ENCODE data around the gene SH3GL2. TPM values are rescaled to one million over a fixed set of nuclear protein-coding genes. Genes with fewer than 3 reads are reported as not detected.
"Not testable (repeated sequence)": the region's sequence is repeated elsewhere in the genome, so short reads cannot be mapped to it uniquely, and the experiment has no call there.

The SH3GL2 gene
- total RNA-seq, 2 experiments from 2014 or later = not detected

GRCh38 chr9:17739736-17740135, 160.9 kb downstream of the SH3GL2 start:
- Mint-ChIP-seq H3K4me3 (no peak overlapping the region), H3K27me3 (ENCODE audit: low read depth) (no peaks in the 10 kb centered on the region), H3K27ac (no peak overlapping the region), H3K4me1 (ENCODE audit: low read depth) (no peaks in the 10 kb centered on the region), H3K36me3 (ENCODE audit: low read depth) (no peaks in the 10 kb centered on the region), H3K9me3 (peaks cover 4% of the 10 kb centered on the region)
- CTCF ChIA-PET = no interaction called here
- DNase-seq = no peak
- intact Hi-C loops (cut with micrococcal nuclease) = no loop called here

GRCh38 chr9:17742067-17742466, 163.2 kb downstream of the SH3GL2 start:
- no peaks in the 10 kb centered on the region for H3K9me3 Mint-ChIP-seq
- no peak overlapping the region for H3K27ac Mint-ChIP-seq
- H3K4me3 Mint-ChIP-seq = no peak overlapping the region
- no peaks in the 10 kb centered on the region for H3K36me3 Mint-ChIP-seq (ENCODE audit: low read depth)
- DNase-seq = no peak
- H3K4me1 Mint-ChIP-seq (ENCODE audit: low read depth) = no peaks in the 10 kb centered on the region
- no peaks in the 10 kb centered on the region for H3K27me3 Mint-ChIP-seq (ENCODE audit: low read depth)
- CTCF ChIA-PET = no interaction called here
- intact Hi-C loops (cut with micrococcal nuclease) = no loop called here

- no peaks in the 10 kb centered on the region for H3K36me3 Mint-ChIP-seq (ENCODE audit: low read depth)
- no peak for DNase-seq
- CTCF ChIA-PET = interaction anchor here (0.7 kb wide), 1 partner anchor 309 kb away, joined by 3 read pairs; no protein-coding TSS in a partner anchor
- H3K9me3 Mint-ChIP-seq = peaks cover 2% of the 10 kb centered on the region
- intact Hi-C loops (cut with micrococcal nuclease) = no loop called here
- H3K27me3 Mint-ChIP-seq (ENCODE audit: low read depth) = no peaks in the 10 kb centered on the region
- no peaks in the 10 kb centered on the region for H3K4me1 Mint-ChIP-seq (ENCODE audit: low read depth)
- H3K27ac Mint-ChIP-seq = no peak overlapping the region
- H3K4me3 Mint-ChIP-seq = no peak overlapping the region
Observed at GRCh38 chr9:17744786-17745185, 165.9 kb downstream of the SH3GL2 start.

GRCh38 chr9:17750269-17750668, 171.4 kb downstream of the SH3GL2 start:
- Mint-ChIP-seq H3K4me1 (ENCODE audit: low read depth) (no peaks in the 10 kb centered on the region), H3K27ac (no peak overlapping the region), H3K27me3 (ENCODE audit: low read depth) (no peaks in the 10 kb centered on the region), H3K9me3 (peaks cover 13% of the 10 kb centered on the region), H3K36me3 (ENCODE audit: low read depth) (no peaks in the 10 kb centered on the region), H3K4me3 (no peak overlapping the region)
- DNase-seq = no peak
- CTCF ChIA-PET = interaction anchor here (0.6 kb wide), 1 partner anchor 272 kb away, joined by 3 read pairs; no protein-coding TSS in a partner anchor
- intact Hi-C loops (cut with micrococcal nuclease) = no loop called here

- intact Hi-C loops (cut with micrococcal nuclease) = no loop called here
- H3K27me3 Mint-ChIP-seq (ENCODE audit: low read depth) = no peaks in the 10 kb centered on the region
- H3K4me1 Mint-ChIP-seq (ENCODE audit: low read depth) = no peaks in the 10 kb centered on the region
- H3K9me3 Mint-ChIP-seq = peaks cover 13% of the 10 kb centered on the region
- H3K4me3 Mint-ChIP-seq = no peak overlapping the region
- H3K27ac Mint-ChIP-seq = no peak overlapping the region
- no peak for DNase-seq
- H3K36me3 Mint-ChIP-seq (ENCODE audit: low read depth) = no peaks in the 10 kb centered on the region
- CTCF ChIA-PET = no interaction called here
Observed at GRCh38 chr9:17751486-17751885, 172.6 kb downstream of the SH3GL2 start.

- no peak for DNase-seq
- Mint-ChIP-seq H3K36me3 (ENCODE audit: low read depth) (no peaks in the 10 kb centered on the region), H3K9me3 (peaks cover 13% of the 10 kb centered on the region), H3K27ac (no peak overlapping the region), H3K4me3 (no peak overlapping the region), H3K4me1 (ENCODE audit: low read depth) (no peaks in the 10 kb centered on the region), H3K27me3 (ENCODE audit: low read depth) (no peaks in the 10 kb centered on the region)
- intact Hi-C loops (cut with micrococcal nuclease) = no loop called here
- CTCF ChIA-PET = no interaction called here
Observed at GRCh38 chr9:17752021-17752420, 173.2 kb downstream of the SH3GL2 start.

- CTCF ChIA-PET = no interaction called here
- no peaks in the 10 kb centered on the region for H3K36me3 Mint-ChIP-seq (ENCODE audit: low read depth)
- H3K4me3 Mint-ChIP-seq = no peak overlapping the region
- intact Hi-C loops (cut with micrococcal nuclease) = no loop called here
- no peak for DNase-seq
- H3K9me3 Mint-ChIP-seq = peaks cover 5% of the 10 kb centered on the region
- no peaks in the 10 kb centered on the region for H3K27me3 Mint-ChIP-seq (ENCODE audit: low read depth)
- H3K4me1 Mint-ChIP-seq (ENCODE audit: low read depth) = no peaks in the 10 kb centered on the region
- no peak overlapping the region for H3K27ac Mint-ChIP-seq
Observed at GRCh38 chr9:17757816-17758215, 178.9 kb downstream of the SH3GL2 start.

- CTCF ChIA-PET = no interaction called here
- no peak overlapping the region for H3K4me3 Mint-ChIP-seq
- no peak overlapping the region for H3K27ac Mint-ChIP-seq
- no peaks in the 10 kb centered on the region for H3K36me3 Mint-ChIP-seq (ENCODE audit: low read depth)
- intact Hi-C loops (cut with micrococcal nuclease) = no loop called here
- H3K4me1 Mint-ChIP-seq (ENCODE audit: low read depth) = no peaks in the 10 kb centered on the region
- no peaks in the 10 kb centered on the region for H3K27me3 Mint-ChIP-seq (ENCODE audit: low read depth)
- DNase-seq = no peak
- H3K9me3 Mint-ChIP-seq = peaks cover 2% of the 10 kb centered on the region
Observed at GRCh38 chr9:17760250-17760649, 181.4 kb downstream of the SH3GL2 start.

- Mint-ChIP-seq H3K27ac (no peak overlapping the region), H3K27me3 (ENCODE audit: low read depth) (no peaks in the 10 kb centered on the region), H3K9me3 (peaks cover 2% of the 10 kb centered on the region), H3K4me3 (no peak overlapping the region), H3K36me3 (ENCODE audit: low read depth) (no peaks in the 10 kb centered on the region), H3K4me1 (ENCODE audit: low read depth) (no peaks in the 10 kb centered on the region)
- no peak for DNase-seq
- intact Hi-C loops (cut with micrococcal nuclease) = no loop called here
- CTCF ChIA-PET = no interaction called here
Observed at GRCh38 chr9:17761984-17762676, 183.3 kb downstream of the SH3GL2 start.

- intact Hi-C loops (cut with micrococcal nuclease) = no loop called here
- no peak for DNase-seq
- no peak overlapping the region for H3K4me3 Mint-ChIP-seq
- no peaks in the 10 kb centered on the region for H3K27me3 Mint-ChIP-seq (ENCODE audit: low read depth)
- peaks cover 1% of the 10 kb centered on the region for H3K9me3 Mint-ChIP-seq
- CTCF ChIA-PET = no interaction called here
- no peaks in the 10 kb centered on the region for H3K4me1 Mint-ChIP-seq (ENCODE audit: low read depth)
- no peaks in the 10 kb centered on the region for H3K36me3 Mint-ChIP-seq (ENCODE audit: low read depth)
- no peak overlapping the region for H3K27ac Mint-ChIP-seq
Observed at GRCh38 chr9:17764306-17764705, 185.4 kb downstream of the SH3GL2 start.

GRCh38 chr9:17765131-17765530, 186.3 kb downstream of the SH3GL2 start:
- H3K27ac Mint-ChIP-seq; H3K36me3 Mint-ChIP-seq (ENCODE audit: low read depth); H3K27me3 Mint-ChIP-seq (ENCODE audit: low read depth); H3K9me3 Mint-ChIP-seq; intact Hi-C loops (cut with micrococcal nuclease); H3K4me1 Mint-ChIP-seq (ENCODE audit: low read depth); CTCF ChIA-PET; DNase-seq; H3K4me3 Mint-ChIP-seq: not testable (repeated sequence)

GRCh38 chr9:17772223-17772622, 193.4 kb downstream of the SH3GL2 start:
- Mint-ChIP-seq H3K27ac (no peak overlapping the region), H3K4me3 (no peak overlapping the region), H3K36me3 (ENCODE audit: low read depth) (no peaks in the 10 kb centered on the region), H3K4me1 (ENCODE audit: low read depth) (no peaks in the 10 kb centered on the region), H3K9me3 (no peaks in the 10 kb centered on the region), H3K27me3 (ENCODE audit: low read depth) (no peaks in the 10 kb centered on the region)
- intact Hi-C loops (cut with micrococcal nuclease) = no loop called here
- CTCF ChIA-PET = no interaction called here
- no peak for DNase-seq

GRCh38 chr9:17775656-17776055, 196.8 kb downstream of the SH3GL2 start:
- no peaks in the 10 kb centered on the region for H3K36me3 Mint-ChIP-seq (ENCODE audit: low read depth)
- H3K4me3 Mint-ChIP-seq = no peak overlapping the region
- H3K9me3 Mint-ChIP-seq = no peaks in the 10 kb centered on the region
- H3K27ac Mint-ChIP-seq = no peak overlapping the region
- CTCF ChIA-PET = no interaction called here
- DNase-seq = no peak
- intact Hi-C loops (cut with micrococcal nuclease) = no loop called here
- no peaks in the 10 kb centered on the region for H3K27me3 Mint-ChIP-seq (ENCODE audit: low read depth)
- no peaks in the 10 kb centered on the region for H3K4me1 Mint-ChIP-seq (ENCODE audit: low read depth)
